ENCODE measurements around the gene COL8A2. TPM values are rescaled to one million over a fixed set of nuclear protein-coding genes. Genes with fewer than 3 reads are reported as not detected.

COL8A2 gene
- polyA plus RNA-seq, 1 donor from 2014 or later: not detected

GRCh38 chr1:36119456-36119855, 5.6 kb downstream of the COL8A2 start:
- no peak overlapping the region for H3K27ac Mint-ChIP-seq
- peaks cover 11% of the 10 kb centered on the region for H3K27me3 Mint-ChIP-seq
- H3K4me1 Mint-ChIP-seq: peaks cover 6 to 15% (median 14%) of the 10 kb centered on the region in 3 donors
- H3K4me3 Mint-ChIP-seq: no peak overlapping the region
- H3K9me3 Mint-ChIP-seq: no peaks in the 10 kb centered on the region
- no peaks in the 10 kb centered on the region for H3K36me3 Mint-ChIP-seq

GRCh38 chr1:36118447-36119204, 6.4 kb downstream of the COL8A2 start:
- Mint-ChIP-seq H3K27me3 (peaks cover 7% of the 10 kb centered on the region), H3K4me3 (no peak overlapping the region), H3K9me3 (no peaks in the 10 kb centered on the region), H3K36me3 (no peaks in the 10 kb centered on the region), H3K27ac (no peak overlapping the region), H3K4me1 (peaks cover 5 to 13% (median 12%) of the 10 kb centered on the region in 3 donors)

- no peaks in the 10 kb centered on the region for H3K9me3 Mint-ChIP-seq
- no peak overlapping the region for H3K4me3 Mint-ChIP-seq
- H3K4me1 Mint-ChIP-seq: no peaks in the 10 kb centered on the region
- no peaks in the 10 kb centered on the region for H3K36me3 Mint-ChIP-seq
- no peaks in the 10 kb centered on the region for H3K27me3 Mint-ChIP-seq
- H3K27ac Mint-ChIP-seq: no peak overlapping the region
Measured at GRCh38 chr1:36116901-36117300, 8.1 kb downstream of the COL8A2 start.

GRCh38 chr1:36115931-36116330, 9.1 kb downstream of the COL8A2 start:
- no peaks in the 10 kb centered on the region for H3K36me3 Mint-ChIP-seq
- H3K4me1 Mint-ChIP-seq: no peaks in the 10 kb centered on the region
- no peaks in the 10 kb centered on the region for H3K27me3 Mint-ChIP-seq
- H3K4me3 Mint-ChIP-seq: no peak overlapping the region
- no peaks in the 10 kb centered on the region for H3K9me3 Mint-ChIP-seq
- no peak overlapping the region for H3K27ac Mint-ChIP-seq

- no peak overlapping the region for H3K27ac Mint-ChIP-seq
- no peaks in the 10 kb centered on the region for H3K4me1 Mint-ChIP-seq
- H3K4me3 Mint-ChIP-seq: no peak overlapping the region
- H3K36me3 Mint-ChIP-seq: no peaks in the 10 kb centered on the region
- no peaks in the 10 kb centered on the region for H3K9me3 Mint-ChIP-seq
- H3K27me3 Mint-ChIP-seq: no peaks in the 10 kb centered on the region
Measured at GRCh38 chr1:36115200-36115669, 9.8 kb downstream of the COL8A2 start.

GRCh38 chr1:36114371-36114770, 10.7 kb downstream of the COL8A2 start:
- no peaks in the 10 kb centered on the region for H3K36me3 Mint-ChIP-seq
- H3K9me3 Mint-ChIP-seq: no peaks in the 10 kb centered on the region
- H3K27ac Mint-ChIP-seq: no peak overlapping the region
- no peak overlapping the region for H3K4me3 Mint-ChIP-seq
- no peaks in the 10 kb centered on the region for H3K4me1 Mint-ChIP-seq
- no peaks in the 10 kb centered on the region for H3K27me3 Mint-ChIP-seq

GRCh38 chr1:36112823-36113222, 12.2 kb downstream of the COL8A2 start:
- H3K36me3 Mint-ChIP-seq: no peaks in the 10 kb centered on the region
- no peaks in the 10 kb centered on the region for H3K9me3 Mint-ChIP-seq
- H3K27me3 Mint-ChIP-seq: no peaks in the 10 kb centered on the region
- H3K27ac Mint-ChIP-seq: peak overlapping the region in 1 of 3 donors; percentile 82
- H3K4me3 Mint-ChIP-seq: no peak overlapping the region
- no peaks in the 10 kb centered on the region for H3K4me1 Mint-ChIP-seq

- H3K4me1 Mint-ChIP-seq: no peaks in the 10 kb centered on the region
- H3K9me3 Mint-ChIP-seq: no peaks in the 10 kb centered on the region
- peak overlapping the region in 1 of 4 donors; percentile 67 for H3K4me3 Mint-ChIP-seq
- peak overlapping the region in 1 of 3 donors; percentile 44 for H3K27ac Mint-ChIP-seq
- no peaks in the 10 kb centered on the region for H3K27me3 Mint-ChIP-seq
- no peaks in the 10 kb centered on the region for H3K36me3 Mint-ChIP-seq
Measured at GRCh38 chr1:36111151-36111550, 13.9 kb downstream of the COL8A2 start.

GRCh38 chr1:36109041-36109679, 15.9 kb downstream of the COL8A2 start:
- H3K36me3 Mint-ChIP-seq: no peaks in the 10 kb centered on the region
- no peaks in the 10 kb centered on the region for H3K4me1 Mint-ChIP-seq
- no peak overlapping the region for H3K4me3 Mint-ChIP-seq
- H3K27me3 Mint-ChIP-seq: no peaks in the 10 kb centered on the region
- H3K9me3 Mint-ChIP-seq: no peaks in the 10 kb centered on the region
- no peak overlapping the region for H3K27ac Mint-ChIP-seq

- Mint-ChIP-seq H3K4me3 (no peak overlapping the region), H3K27ac (no peak overlapping the region), H3K9me3 (no peaks in the 10 kb centered on the region), H3K27me3 (no peaks in the 10 kb centered on the region), H3K4me1 (no peaks in the 10 kb centered on the region), H3K36me3 (no peaks in the 10 kb centered on the region)
Measured at GRCh38 chr1:36108314-36108713, 16.7 kb downstream of the COL8A2 start.

GRCh38 chr1:36107394-36107793, 17.6 kb downstream of the COL8A2 start:
- no peaks in the 10 kb centered on the region for H3K4me1 Mint-ChIP-seq
- H3K9me3 Mint-ChIP-seq: no peaks in the 10 kb centered on the region
- no peaks in the 10 kb centered on the region for H3K27me3 Mint-ChIP-seq
- H3K4me3 Mint-ChIP-seq: no peak overlapping the region
- H3K36me3 Mint-ChIP-seq: no peaks in the 10 kb centered on the region
- peak overlapping the region in 1 of 3 donors; percentile 41 for H3K27ac Mint-ChIP-seq

GRCh38 chr1:36106269-36106668, 18.8 kb downstream of the COL8A2 start:
- Mint-ChIP-seq H3K4me1 (no peaks in the 10 kb centered on the region), H3K36me3 (no peaks in the 10 kb centered on the region), H3K4me3 (no peak overlapping the region), H3K9me3 (no peaks in the 10 kb centered on the region), H3K27ac (no peak overlapping the region), H3K27me3 (no peaks in the 10 kb centered on the region)

- Mint-ChIP-seq H3K27ac (no peak overlapping the region), H3K4me3 (no peak overlapping the region), H3K27me3 (no peaks in the 10 kb centered on the region), H3K4me1 (peaks cover 0 to 2% (median 0%) of the 10 kb centered on the region in 3 donors), H3K9me3 (no peaks in the 10 kb centered on the region), H3K36me3 (no peaks in the 10 kb centered on the region)
Measured at GRCh38 chr1:36101546-36101945, 23.5 kb downstream of the COL8A2 start.

GRCh38 chr1:36100376-36100775, 24.6 kb downstream of the COL8A2 start:
- Mint-ChIP-seq H3K4me3 (no peak overlapping the region), H3K27ac (peak overlapping the region in 1 of 3 donors; percentile 35)

GRCh38 chr1:36099681-36100341, 25.2 kb downstream of the COL8A2 start:
- H3K4me1 Mint-ChIP-seq: peaks cover 0 to 2% (median 0%) of the 10 kb centered on the region in 3 donors
- H3K27ac Mint-ChIP-seq: no peak overlapping the region

More at GRCh38 chr1:36100376-36100775, 24.6 kb downstream of the COL8A2 start:
- H3K4me1 Mint-ChIP-seq: peaks cover 0 to 2% (median 0%) of the 10 kb centered on the region in 3 donors
- H3K36me3 Mint-ChIP-seq: no peaks in the 10 kb centered on the region
- H3K27me3 Mint-ChIP-seq: no peaks in the 10 kb centered on the region
- no peaks in the 10 kb centered on the region for H3K9me3 Mint-ChIP-seq

More at GRCh38 chr1:36099681-36100341, 25.2 kb downstream of the COL8A2 start:
- no peaks in the 10 kb centered on the region for H3K27me3 Mint-ChIP-seq
- no peak overlapping the region for H3K4me3 Mint-ChIP-seq
- no peaks in the 10 kb centered on the region for H3K9me3 Mint-ChIP-seq
- H3K36me3 Mint-ChIP-seq: no peaks in the 10 kb centered on the region

Measured in IgD-negative memory B cell (primary cell).